ENCODE data around the gene THOC1.

GRCh38 chr18:231563-231962 lies 36.3 kb downstream of the THOC1 start:
- TF ChIP-seq CTCF (IDR thresholded peaks at IDR 0.05) (no peak), ZFX (IDR thresholded peaks at IDR 0.05; ENCODE audit: borderline replicate concordance) (no peak)
